IMR-90 (cell line): ENCODE data around the gene C16orf74. TPM values are rescaled to one million over a fixed set of nuclear protein-coding genes. Genes with fewer than 3 reads are reported as not detected.

Experiments
- ATAC-seq: fragments of 200-7000 bp; cut with Tn5 transposase; 2 replicates; pipeline ENCODE4 v1.9.1; 2020; ENCODE audit warnings: low read depth, mild to moderate bottlenecking, moderate library complexity
- BruUV-seq: library from RNA; stranded (reverse); fragments of 400-500 nt; replicated peaks from 2 replicates; lab custom pipeline; 2021; lab: Mats Ljungman, UMichigan
- CTCF ChIA-PET: fragments of 300-600 bp; formaldehyde crosslinking; extraction: SDS; loops from one replicate; lab custom pipeline; 2021; ENCODE audit warnings: antibody characterized with exemption; lab: Yijun Ruan, JAX
- POLR2A ChIA-PET: fragments of 300-600 bp; sonication (Branson Sonifier 250); formaldehyde crosslinking; loops from one replicate; lab custom pipeline; 2022; ENCODE audit warnings: antibody characterized with exemption; ENCODE audit not compliant: unreplicated experiment; lab: Charles Lee
- DNase-seq: peaks from one replicate; pipeline ENCODE4 v3.0.0; 2013
- H2AFZ ChIP-seq: replicated peaks from 2 replicates; pipeline ENCODE3; 2013; ENCODE audit warnings: low read length, mild to moderate bottlenecking; ENCODE audit not compliant: poor library complexity
- H2AK5ac ChIP-seq: 2 replicates; pipeline ENCODE4 v1.6.1; 2013; ENCODE audit warnings: low read depth, low read length, inconsistent platforms
- H2AK9ac ChIP-seq: replicated peaks from 2 replicates; pipeline ENCODE3; 2013; ENCODE audit warnings: mild to moderate bottlenecking, low read depth, low read length, moderate library complexity; ENCODE audit not compliant: poor library complexity
- H2BK120ac ChIP-seq: 2 replicates; pipeline ENCODE4 v1.6.1; 2013; ENCODE audit warnings: low read depth, low read length, inconsistent platforms
- H2BK15ac ChIP-seq: 3 replicates; pipeline ENCODE4 v1.6.1; 2013; ENCODE audit warnings: low read depth, low read length, inconsistent platforms
- H2BK20ac ChIP-seq: 2 replicates; pipeline ENCODE4 v1.6.1; 2013; ENCODE audit warnings: low read depth, mild to moderate bottlenecking, inconsistent platforms, low read length, moderate library complexity
- H2BK5ac ChIP-seq: 2 replicates; pipeline ENCODE4 v1.6.1; 2013; ENCODE audit warnings: mild to moderate bottlenecking, low read depth, low read length, inconsistent platforms; ENCODE audit not compliant: poor library complexity, severe bottlenecking
- H3K14ac ChIP-seq: replicated peaks from 2 replicates; pipeline ENCODE4 v1.6.1; 2013; ENCODE audit warnings: low read depth, low read length, inconsistent platforms
- H3K18ac ChIP-seq: 2 replicates; pipeline ENCODE4 v1.6.1; 2013; ENCODE audit warnings: low read depth, low read length, control low read depth
- H3K23ac ChIP-seq: 2 replicates; pipeline ENCODE4 v1.6.1; 2013; ENCODE audit warnings: low read depth, low read length, inconsistent platforms
- H3K27ac ChIP-seq: 2 replicates; pipeline ENCODE4 v1.5.1; 2013; ENCODE audit warnings: mild to moderate bottlenecking, control low read depth, low read length; ENCODE audit not compliant: insufficient read depth
- H3K27me3 ChIP-seq: 2 replicates; pipeline ENCODE4 v1.6.1; 2013; ENCODE audit warnings: low read length; ENCODE audit not compliant: control insufficient read depth, insufficient read depth
- H3K36me3 ChIP-seq: 2 replicates; pipeline ENCODE4 v1.6.1; 2013; ENCODE audit warnings: low read length, mixed read lengths; ENCODE audit not compliant: control insufficient read depth, insufficient read depth
- H3K4ac ChIP-seq: 2 replicates; pipeline ENCODE4 v1.6.1; 2013; ENCODE audit warnings: low read depth, low read length, inconsistent platforms
- H3K4me1 ChIP-seq: 2 replicates; pipeline ENCODE4 v1.6.1; 2013; ENCODE audit warnings: low read length, mixed read lengths; ENCODE audit not compliant: control insufficient read depth, insufficient read depth
- H3K4me2 ChIP-seq: 2 replicates; pipeline ENCODE4 v1.6.1; 2013; ENCODE audit warnings: low read depth, mild to moderate bottlenecking, control low read depth, low read length, moderate library complexity
- H3K4me3 ChIP-seq: 2 replicates; pipeline ENCODE4 v1.5.1; 2013; ENCODE audit warnings: low read depth, mild to moderate bottlenecking, control low read depth, low read length, moderate library complexity; ENCODE audit not compliant: insufficient read depth
- H3K56ac ChIP-seq: 2 replicates; pipeline ENCODE4 v1.6.1; 2013; ENCODE audit warnings: low read length, inconsistent platforms; ENCODE audit not compliant: insufficient read depth; ENCODE audit errors: extremely low read depth
- H3K79me1 ChIP-seq, 2 experiments: 2 replicates each; pipeline ENCODE4 v1.6.1; 2013; ENCODE audit warnings: low read length in 2 of 2, inconsistent platforms in 1 of 2, low read depth in 1 of 2
- H3K9ac ChIP-seq: 2 replicates; pipeline ENCODE4 v1.6.1; 2013; ENCODE audit warnings: low read depth, low read length, control low read depth
- H3K9me1 ChIP-seq: 2 replicates; pipeline ENCODE4 v1.6.1; 2013; ENCODE audit warnings: low read length, inconsistent platforms; ENCODE audit not compliant: insufficient read depth
- H3K9me3 ChIP-seq: 2 replicates; pipeline ENCODE4 v1.6.1; 2013; ENCODE audit warnings: low read length; ENCODE audit not compliant: control insufficient read depth, insufficient read depth
- H4K20me1 ChIP-seq: 2 replicates; pipeline ENCODE4 v1.6.1; 2013; ENCODE audit warnings: low read length, inconsistent platforms; ENCODE audit not compliant: insufficient read depth
- H4K5ac ChIP-seq: 2 replicates; pipeline ENCODE4 v1.6.1; 2013; ENCODE audit warnings: mild to moderate bottlenecking, low read depth, low read length, control low read depth
- H4K8ac ChIP-seq, 2 experiments: 2 replicates each; pipeline ENCODE4 v1.6.1; 2013; ENCODE audit warnings: low read depth in 2 of 2, low read length in 2 of 2, control low read depth in 1 of 2, inconsistent platforms in 1 of 2
- H4K91ac ChIP-seq: 2 replicates; pipeline ENCODE4 v1.6.1; 2013; ENCODE audit warnings: low read depth, low read length, inconsistent platforms; ENCODE audit not compliant: insufficient read depth
- CHD1 ChIP-seq: IDR thresholded peaks from 2 replicates; pipeline ENCODE4 v1.6.1; 2012; ENCODE audit warnings: low read depth, low read length, improper control_type of control experiment
- MXI1 ChIP-seq: IDR thresholded peaks from 2 replicates; pipeline ENCODE4 v1.6.1; 2012; ENCODE audit warnings: low read depth, mild to moderate bottlenecking, low read length, moderate library complexity, borderline replicate concordance
- NFE2L2 ChIP-seq: fragments of 150-350 bp; IDR thresholded peaks from 2 replicates; pipeline ENCODE4 v1.6.1; 2016; ENCODE audit warnings: low read depth, mild to moderate bottlenecking, low read length
- RCOR1 ChIP-seq: IDR thresholded peaks from 2 replicates; pipeline ENCODE4 v1.6.1; 2012; ENCODE audit warnings: mild to moderate bottlenecking, low read length, improper control_type of control experiment; ENCODE audit not compliant: insufficient replicate concordance
- RFX5 ChIP-seq: IDR thresholded peaks from 2 replicates; pipeline ENCODE4 v1.8.0; 2012; ENCODE audit warnings: low read depth, mild to moderate bottlenecking, low read length, moderate library complexity
- WGBS, 2 experiments: methylation state at CpG; one replicate each; pipeline versions ENCODE4 v1.1.5 to v1.1.7; 2013; ENCODE audit warnings: missing lambda C conversion rate in 2 of 2; ENCODE audit not compliant: insufficient read length in 1 of 2; ENCODE audit errors: extremely low coverage in 2 of 2; 5-methylcytosine and 5-hydroxymethylcytosine counted together
- dilution Hi-C: fragments of 300-500 bp; cut with HindIII; formaldehyde crosslinking; loops from one replicate; pipeline ENCODE4 v1.14.3; 2018; ENCODE audit warnings: low sequenced_read_pairs; ENCODE audit not compliant: unreplicated experiment
- in situ Hi-C: fragments of 300-500 bp; cut with MboI; formaldehyde crosslinking; loops from 3 replicates; pipeline ENCODE4 v1.14.3; 2019; ENCODE audit warnings: low sequenced_read_pairs, inconsistent platforms, mixed read lengths
- intact Hi-C: fragments of 100-400 bp; cut with micrococcal nuclease; formaldehyde crosslinking; loops from 2 replicates; pipeline ENCODE4 v1.10.0; 2022
- polyA plus RNA-seq, 3 experiments: library from polyadenylated mRNA; depleted of rRNA; stranded (reverse); fragments of >200 nt; gene quantifications; 2 replicates each; pipeline ENCODE4 v1.2.3, GENCODE V29; 2012; ENCODE audit warnings: low replicate concordance in 1 of 3
- total RNA-seq: library from RNA; depleted of rRNA; stranded (reverse); fragments of >200 nt; gene quantifications from 2 replicates; pipeline ENCODE4 v1.2.3, GENCODE V29; 2012
- TF ChIP-seq, protein P1 (sequence below): fragments of 150-350 bp; IDR thresholded peaks from 2 replicates; pipeline ENCODE4 v1.6.1; 2017; ENCODE audit warnings: mild to moderate bottlenecking, antibody characterized with exemption, low read length, low read depth
- TF ChIP-seq, protein P2 (sequence below): conservative IDR thresholded peaks from 2 replicates; pipeline ENCODE4 v1.5.1; 2012; ENCODE audit warnings: mild to moderate bottlenecking, low read depth, low read length, improper control_type of control experiment

The C16orf74 gene
- total and polyA plus RNA-seq, 2 of the 4 experiments (the other 2 are of a cell fraction): 4.5 to 12.2 TPM

DNA sequence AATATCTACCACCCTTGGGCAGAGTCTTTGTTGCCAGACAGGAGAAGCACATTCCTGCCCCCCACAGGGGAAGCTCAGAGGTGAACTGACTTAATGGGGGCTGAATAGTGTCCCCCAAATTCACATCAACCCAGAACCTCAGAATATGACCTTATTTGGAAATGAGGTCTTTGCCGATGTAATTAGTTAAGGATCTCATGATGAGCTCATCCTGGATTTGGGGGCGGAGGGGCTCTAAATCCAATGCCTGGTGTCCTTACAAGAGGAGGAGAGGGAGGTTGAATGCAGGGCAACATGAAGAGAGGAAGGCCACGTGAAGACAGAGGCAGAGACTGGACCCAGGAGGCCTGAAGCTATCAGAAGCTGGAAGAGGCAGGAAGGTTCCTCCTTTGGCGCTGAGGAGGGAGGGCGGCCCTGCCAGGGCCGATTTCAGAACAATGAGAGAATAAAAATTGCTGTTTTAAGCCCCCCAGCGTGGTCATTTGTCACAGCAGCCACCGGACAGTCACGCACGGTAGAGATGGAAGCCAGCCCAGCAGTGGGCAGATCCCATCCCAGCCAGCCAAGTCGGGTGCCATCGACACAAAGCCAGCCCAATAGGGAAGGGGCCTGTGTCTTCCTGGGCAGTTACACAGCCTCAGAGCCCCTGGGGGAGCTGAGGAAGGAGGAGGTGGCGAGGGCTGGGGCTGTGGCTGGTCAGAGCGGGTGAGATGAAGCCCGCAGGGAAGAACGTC lies 21.3 kb downstream of the C16orf74 start:
- peak; percentile 56 for DNase-seq
- no peak overlapping the region for H2BK15ac ChIP-seq
- CTCF ChIA-PET: interaction anchor here (0.5 kb wide), 1 partner anchor 63 kb away, joined by 3 read pairs; no protein-coding TSS in a partner anchor
- H2BK5ac ChIP-seq: no peak overlapping the region
- no TSS peak for BruUV-seq
- H3K14ac ChIP-seq: peak overlapping the region; percentile 19; the same call in 1 of the 2 replicates
- H4K91ac ChIP-seq: no peak overlapping the region; the same call in 1 of the 2 replicates
- no peak overlapping the region for H3K56ac ChIP-seq
- H3K27me3 ChIP-seq: no peaks in the 10 kb centered on the region
- H3K4ac ChIP-seq: peak overlapping the region; percentile 60; the same call in 1 of the 2 replicates
- 79% methylated on average over 10 of the region's 16 CpGs; no CpG with 5 or more reads in 1 of the 2 experiments for WGBS, 2 experiments
- no peaks in the 10 kb centered on the region for H4K20me1 ChIP-seq
- no peak; the same call in 1 of the 2 replicates for ATAC-seq
- dilution Hi-C loops: no loop called here
- no peaks in the 10 kb centered on the region for H3K4me1 ChIP-seq
- H2AK9ac ChIP-seq: peak overlapping the region; percentile 48
- H3K18ac ChIP-seq: no peak overlapping the region
- peak overlapping the region; percentile 24; the same call in 1 of the 2 replicates for H4K5ac ChIP-seq
- H2BK120ac ChIP-seq: peak overlapping the region; percentile 42; the same call in 1 of the 2 replicates
- no peak overlapping the region for H3K23ac ChIP-seq
- no peak overlapping the region for H3K9ac ChIP-seq
- intact Hi-C loops: no loop called here
- peaks cover 6 to 18% of the 10 kb centered on the region in 2 experiments for H3K79me1 ChIP-seq
- peak overlapping the region; percentile 39; the same call in 1 of the 2 replicates for H2BK20ac ChIP-seq
- H3K36me3 ChIP-seq: peaks cover 2% of the 10 kb centered on the region; the same call in 1 of the 2 replicates
- H2AFZ ChIP-seq: peak overlapping the region; percentile 34
- in situ Hi-C loops: no loop called here
- POLR2A ChIA-PET: no interaction called here
- H3K27ac ChIP-seq: no peak overlapping the region
- peaks cover 10% of the 10 kb centered on the region for H3K9me1 ChIP-seq
- H3K4me2 ChIP-seq: no peak overlapping the region
- H2AK5ac ChIP-seq: peak overlapping the region; percentile 33; the same call in 1 of the 2 replicates
- peak overlapping the region in 1 of 2 experiments; percentile 39; a peak in 1 of 4 replicates for H4K8ac ChIP-seq
- no peaks in the 10 kb centered on the region; the same call in 1 of the 2 replicates for H3K9me3 ChIP-seq
- TF ChIP-seq, protein P1, sequence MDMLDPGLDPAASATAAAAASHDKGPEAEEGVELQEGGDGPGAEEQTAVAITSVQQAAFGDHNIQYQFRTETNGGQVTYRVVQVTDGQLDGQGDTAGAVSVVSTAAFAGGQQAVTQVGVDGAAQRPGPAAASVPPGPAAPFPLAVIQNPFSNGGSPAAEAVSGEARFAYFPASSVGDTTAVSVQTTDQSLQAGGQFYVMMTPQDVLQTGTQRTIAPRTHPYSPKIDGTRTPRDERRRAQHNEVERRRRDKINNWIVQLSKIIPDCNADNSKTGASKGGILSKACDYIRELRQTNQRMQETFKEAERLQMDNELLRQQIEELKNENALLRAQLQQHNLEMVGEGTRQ: no peak
- TF ChIP-seq MXI1 (no peak), RCOR1 (no peak), NFE2L2 (no peak), RFX5 (no peak), CHD1 (no peak)
- TF ChIP-seq, protein P2, sequence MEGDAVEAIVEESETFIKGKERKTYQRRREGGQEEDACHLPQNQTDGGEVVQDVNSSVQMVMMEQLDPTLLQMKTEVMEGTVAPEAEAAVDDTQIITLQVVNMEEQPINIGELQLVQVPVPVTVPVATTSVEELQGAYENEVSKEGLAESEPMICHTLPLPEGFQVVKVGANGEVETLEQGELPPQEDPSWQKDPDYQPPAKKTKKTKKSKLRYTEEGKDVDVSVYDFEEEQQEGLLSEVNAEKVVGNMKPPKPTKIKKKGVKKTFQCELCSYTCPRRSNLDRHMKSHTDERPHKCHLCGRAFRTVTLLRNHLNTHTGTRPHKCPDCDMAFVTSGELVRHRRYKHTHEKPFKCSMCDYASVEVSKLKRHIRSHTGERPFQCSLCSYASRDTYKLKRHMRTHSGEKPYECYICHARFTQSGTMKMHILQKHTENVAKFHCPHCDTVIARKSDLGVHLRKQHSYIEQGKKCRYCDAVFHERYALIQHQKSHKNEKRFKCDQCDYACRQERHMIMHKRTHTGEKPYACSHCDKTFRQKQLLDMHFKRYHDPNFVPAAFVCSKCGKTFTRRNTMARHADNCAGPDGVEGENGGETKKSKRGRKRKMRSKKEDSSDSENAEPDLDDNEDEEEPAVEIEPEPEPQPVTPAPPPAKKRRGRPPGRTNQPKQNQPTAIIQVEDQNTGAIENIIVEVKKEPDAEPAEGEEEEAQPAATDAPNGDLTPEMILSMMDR: no peak
- no peak overlapping the region for H3K4me3 ChIP-seq
